Measurements from ENCODE around the gene SDC1. TPM values are rescaled to one million over a fixed set of nuclear protein-coding genes. Genes with fewer than 3 reads are reported as not detected.

Gene SDC1
- total RNA-seq, 1 donor from 2014 or later: 11.1 TPM

GRCh38 chr2:20232837-20233207 is 7.9 kb upstream of the SDC1 start:
- H3K4me1 Mint-ChIP-seq (ENCODE audit: unreplicated experiment): peaks cover 3% of the 10 kb centered on the region
- no peak overlapping the region for H3K4me3 Mint-ChIP-seq (ENCODE audit: unreplicated experiment)
- no peak overlapping the region for H3K27ac Mint-ChIP-seq (ENCODE audit: unreplicated experiment)
- TF ChIP-seq CTCF (IDR thresholded peaks at IDR 0.05): no peak
- no peaks in the 10 kb centered on the region for H3K27me3 Mint-ChIP-seq (ENCODE audit: unreplicated experiment)
- peaks cover under 1% of the 10 kb centered on the region for H3K9me3 Mint-ChIP-seq (ENCODE audit: unreplicated experiment)
- DNase-seq (ENCODE audit: extremely low spot score, unreplicated experiment): peak; percentile 54
- H3K36me3 Mint-ChIP-seq (ENCODE audit: unreplicated experiment): no peaks in the 10 kb centered on the region

GRCh38 chr2:20231598-20232026 is 6.7 kb upstream of the SDC1 start:
- peak; percentile 72 for DNase-seq (ENCODE audit: extremely low spot score, unreplicated experiment)
- no peak for TF ChIP-seq CTCF (IDR thresholded peaks at IDR 0.05)
- no peaks in the 10 kb centered on the region for H3K27me3 Mint-ChIP-seq (ENCODE audit: unreplicated experiment)

GRCh38 chr2:20231159-20231558 is 6.2 kb upstream of the SDC1 start:
- no peak for TF ChIP-seq CTCF (IDR thresholded peaks at IDR 0.05)
- H3K4me3 Mint-ChIP-seq (ENCODE audit: unreplicated experiment): no peak overlapping the region
- peak; percentile 71 for DNase-seq (ENCODE audit: extremely low spot score, unreplicated experiment)
- H3K4me1 Mint-ChIP-seq (ENCODE audit: unreplicated experiment): peaks cover 3% of the 10 kb centered on the region
- H3K27ac Mint-ChIP-seq (ENCODE audit: unreplicated experiment): no peak overlapping the region
- H3K27me3 Mint-ChIP-seq (ENCODE audit: unreplicated experiment): no peaks in the 10 kb centered on the region
- H3K9me3 Mint-ChIP-seq (ENCODE audit: unreplicated experiment): no peaks in the 10 kb centered on the region
- H3K36me3 Mint-ChIP-seq (ENCODE audit: unreplicated experiment): no peaks in the 10 kb centered on the region

More at GRCh38 chr2:20231598-20232026, 6.7 kb upstream of the SDC1 start:
- Mint-ChIP-seq H3K9me3 (ENCODE audit: unreplicated experiment) (no peaks in the 10 kb centered on the region), H3K27ac (ENCODE audit: unreplicated experiment) (no peak overlapping the region), H3K4me3 (ENCODE audit: unreplicated experiment) (no peak overlapping the region), H3K4me1 (ENCODE audit: unreplicated experiment) (peaks cover 3% of the 10 kb centered on the region), H3K36me3 (ENCODE audit: unreplicated experiment) (no peaks in the 10 kb centered on the region)

GRCh38 chr2:20230114-20230425 is 5.1 kb upstream of the SDC1 start:
- no peak for DNase-seq (ENCODE audit: extremely low spot score, unreplicated experiment)
- Mint-ChIP-seq H3K4me3 (ENCODE audit: unreplicated experiment) (no peak overlapping the region), H3K27ac (ENCODE audit: unreplicated experiment) (no peak overlapping the region), H3K27me3 (ENCODE audit: unreplicated experiment) (no peaks in the 10 kb centered on the region), H3K4me1 (ENCODE audit: unreplicated experiment) (peaks cover 9% of the 10 kb centered on the region), H3K36me3 (ENCODE audit: unreplicated experiment) (no peaks in the 10 kb centered on the region), H3K9me3 (ENCODE audit: unreplicated experiment) (no peaks in the 10 kb centered on the region)
- TF ChIP-seq CTCF (IDR thresholded peaks at IDR 0.05): no peak

GRCh38 chr2:20229322-20230113 is 4.6 kb upstream of the SDC1 start:
- Mint-ChIP-seq H3K27ac (ENCODE audit: unreplicated experiment) (no peak overlapping the region), H3K36me3 (ENCODE audit: unreplicated experiment) (no peaks in the 10 kb centered on the region), H3K4me3 (ENCODE audit: unreplicated experiment) (no peak overlapping the region), H3K27me3 (ENCODE audit: unreplicated experiment) (no peaks in the 10 kb centered on the region), H3K9me3 (ENCODE audit: unreplicated experiment) (no peaks in the 10 kb centered on the region), H3K4me1 (ENCODE audit: unreplicated experiment) (peaks cover 9% of the 10 kb centered on the region)
- peak; percentile 42 for DNase-seq (ENCODE audit: extremely low spot score, unreplicated experiment)
- no peak for TF ChIP-seq CTCF (IDR thresholded peaks at IDR 0.05)
